Tibial artery (tissue), 4 donors: ENCODE results near the gene ANKZF1.

ENCODE experiments used
- DNase-seq, 2 donors: peaks; one replicate each; pipeline ENCODE4 v3.0.0-alpha.2; 2019
- H3K27ac ChIP-seq, 2 donors: fragments of 200-600 bp; sonication (generic) in 1 of 2; 1 replicate in 1 of 2; 2 replicates in 1 of 2; pipeline ENCODE4 v1.5.1; 2018 to 2019; ENCODE audit warnings: mild to moderate bottlenecking in 1 of 2
- H3K27me3 ChIP-seq, 2 donors: fragments of 200-600 bp; sonication (generic) in 1 of 2; one replicate each; pipeline versions ENCODE4 v1.5.1 to v1.6.0; 2016 to 2019
- H3K36me3 ChIP-seq, 3 donors: fragments of 200-600 bp; sonication (generic) in 2 of 3; one replicate each; pipeline ENCODE4 v1.5.1; 2016 to 2019; ENCODE audit warnings: mild to moderate bottlenecking in 2 of 3
- H3K4me1 ChIP-seq, 4 donors: fragments of 200-600 bp; sonication (generic) in 2 of 4; 1 replicate in 3 of 4; 2 replicates in 1 of 4; pipeline ENCODE4 v1.5.1; 2016 to 2019
- H3K4me3 ChIP-seq, 2 donors: fragments of 200-600 bp; sonication (generic) in 1 of 2; 1 replicate in 1 of 2; 2 replicates in 1 of 2; pipeline ENCODE4 v1.5.1; 2018 to 2019; ENCODE audit warnings: mild to moderate bottlenecking in 2 of 2
- H3K9me3 ChIP-seq, 3 donors: fragments of 200-600 bp; sonication (generic) in 1 of 3; one replicate each; pipeline ENCODE4 v1.5.1; 2016 to 2019
- CTCF ChIP-seq, 2 experiments: fragments of 200-600 bp in 1 of 2; fragments of 450-650 bp in 1 of 2; IDR thresholded peaks; one replicate each; pipeline ENCODE4 v1.5.1; 2017 to 2019; ENCODE audit warnings: antibody characterized with exemption in 2 of 2, mild to moderate bottlenecking in 1 of 2, moderate library complexity in 1 of 2
- intact Hi-C: fragments of 100-400 bp; cut with DNase I; formaldehyde crosslinking; loops from one replicate; pipeline ENCODE4 v1.15.0; 2023; ENCODE audit warnings: low total_unique reads

ANKZF1 gene

GRCh38 chr2:219248845-219249202, 19.2 kb downstream of the ANKZF1 start:
- TF ChIP-seq CTCF (IDR thresholded peaks at IDR 0.05): no peak
- intact Hi-C loops: no loop called here
- Histone ChIP-seq H3K9me3 (no peaks in the 10 kb centered on the region), H3K27me3 (no peaks in the 10 kb centered on the region), H3K27ac (peak overlapping the region; percentile 86 to 92), H3K4me3 (peak overlapping the region; percentile 5 to 23), H3K4me1 (peaks cover 0 to 80% (median 69%) of the 10 kb centered on the region in 4 donors), H3K36me3 (peaks cover 9 to 37% (median 29%) of the 10 kb centered on the region in 3 donors)
- no peak for DNase-seq

GRCh38 chr2:219249203-219249980, 19.8 kb downstream of the ANKZF1 start:
- TF ChIP-seq CTCF (IDR thresholded peaks at IDR 0.05): no peak
- H3K9me3 ChIP-seq: no peaks in the 10 kb centered on the region
- peak overlapping the region; percentile 5 to 23 for H3K4me3 ChIP-seq
- peaks cover 0 to 85% (median 69%) of the 10 kb centered on the region in 4 donors for H3K4me1 ChIP-seq
- H3K36me3 ChIP-seq: peaks cover 9 to 37% (median 29%) of the 10 kb centered on the region in 3 donors
- intact Hi-C loops: no loop called here
- DNase-seq: peak; percentile 71 to 90
- no peaks in the 10 kb centered on the region for H3K27me3 ChIP-seq
- peak overlapping the region; percentile 86 to 92 for H3K27ac ChIP-seq

- H3K9me3 ChIP-seq: no peaks in the 10 kb centered on the region
- peak overlapping the region; percentile 86 to 92 for H3K27ac ChIP-seq
- no peaks in the 10 kb centered on the region for H3K27me3 ChIP-seq
- peaks cover 0 to 85% (median 65%) of the 10 kb centered on the region in 4 donors for H3K4me1 ChIP-seq
- peaks cover 9 to 37% (median 29%) of the 10 kb centered on the region in 3 donors for H3K36me3 ChIP-seq
- no peak for DNase-seq
- TF ChIP-seq CTCF (IDR thresholded peaks at IDR 0.05): no peak
- intact Hi-C loops: no loop called here
- H3K4me3 ChIP-seq: peak overlapping the region in 1 of 2 donors; percentile 23
Measured at GRCh38 chr2:219250049-219250781, 20.6 kb downstream of the ANKZF1 start.

- DNase-seq: no peak
- H3K9me3 ChIP-seq: no peaks in the 10 kb centered on the region
- H3K36me3 ChIP-seq: peaks cover 9 to 37% (median 29%) of the 10 kb centered on the region in 3 donors
- peak overlapping the region; percentile 79 to 86 for H3K4me3 ChIP-seq
- intact Hi-C loops: no loop called here
- peaks cover 0 to 74% (median 55%) of the 10 kb centered on the region in 4 donors for H3K4me1 ChIP-seq
- H3K27me3 ChIP-seq: peaks cover 0 to 8% of the 10 kb centered on the region in 2 donors
- peak overlapping the region; percentile 85 to 92 for H3K27ac ChIP-seq
- no peak for TF ChIP-seq CTCF (IDR thresholded peaks at IDR 0.05)
Measured at GRCh38 chr2:219251656-219252055, 22.1 kb downstream of the ANKZF1 start.

- intact Hi-C loops: no loop called here
- peaks cover 0 to 70% (median 54%) of the 10 kb centered on the region in 4 donors for H3K4me1 ChIP-seq
Measured at GRCh38 chr2:219252084-219252483, 22.5 kb downstream of the ANKZF1 start.

More at GRCh38 chr2:219252084-219252483, 22.5 kb downstream of the ANKZF1 start:
- Histone ChIP-seq H3K4me3 (peak overlapping the region; percentile 79 to 86), H3K9me3 (no peaks in the 10 kb centered on the region), H3K27me3 (peaks cover 0 to 8% of the 10 kb centered on the region in 2 donors), H3K27ac (peak overlapping the region; percentile 85 to 92), H3K36me3 (peaks cover 9 to 35% (median 29%) of the 10 kb centered on the region in 3 donors)
- peak in 1 of 2 donors; percentile 78 for DNase-seq
- no peak for TF ChIP-seq CTCF (IDR thresholded peaks at IDR 0.05)
